Neural crest cell (in vitro differentiated cells): ENCODE measurements around the gene BIK. TPM values are rescaled to one million over a fixed set of nuclear protein-coding genes. Genes with fewer than 3 reads are reported as not detected.
"Not testable (repeated sequence)": the region's sequence is repeated elsewhere in the genome, so short reads cannot be mapped to it uniquely, and the experiment has no call there.

Experiments used
- DNase-seq: peaks from one replicate; pipeline ENCODE4 v3.0.0; 2021; ENCODE audit warnings: low read depth, mixed read lengths, low spot score
- H3K27ac Mint-ChIP-seq: one replicate; pipeline ENCODE4 v1.8.0; 2021; ENCODE audit warnings: mild to moderate bottlenecking, mixed read lengths; ENCODE audit not compliant: unreplicated experiment
- H3K27me3 Mint-ChIP-seq: 2 replicates; pipeline ENCODE4 v1.8.0; 2021; ENCODE audit warnings: low read depth, mild to moderate bottlenecking, mixed read lengths
- H3K36me3 Mint-ChIP-seq: 2 replicates; pipeline ENCODE4 v1.8.0; 2021; ENCODE audit warnings: low read depth, mild to moderate bottlenecking, mixed read lengths
- H3K4me1 Mint-ChIP-seq: 2 replicates; pipeline ENCODE4 v1.8.0; 2021; ENCODE audit warnings: mixed read lengths
- H3K4me3 Mint-ChIP-seq: one replicate; pipeline ENCODE4 v1.8.0; 2021; ENCODE audit warnings: mild to moderate bottlenecking, mixed read lengths
- H3K9me3 Mint-ChIP-seq: 2 replicates; pipeline ENCODE4 v1.8.0; 2021; ENCODE audit warnings: mixed read lengths
- CTCF ChIP-seq: fragments of 200-600 bp; sonication (generic); conservative IDR thresholded peaks from 2 replicates; pipeline ENCODE4 v1.5.0; 2021; ENCODE audit warnings: antibody characterized with exemption, mild to moderate bottlenecking
- total RNA-seq: library from RNA; stranded (reverse); gene quantifications from 2 replicates; pipeline ENCODE4 v1.2.1, GENCODE V29; 2021

The BIK gene
- total RNA-seq, 1 donor from 2014 or later, result 0.61 TPM

DNA sequence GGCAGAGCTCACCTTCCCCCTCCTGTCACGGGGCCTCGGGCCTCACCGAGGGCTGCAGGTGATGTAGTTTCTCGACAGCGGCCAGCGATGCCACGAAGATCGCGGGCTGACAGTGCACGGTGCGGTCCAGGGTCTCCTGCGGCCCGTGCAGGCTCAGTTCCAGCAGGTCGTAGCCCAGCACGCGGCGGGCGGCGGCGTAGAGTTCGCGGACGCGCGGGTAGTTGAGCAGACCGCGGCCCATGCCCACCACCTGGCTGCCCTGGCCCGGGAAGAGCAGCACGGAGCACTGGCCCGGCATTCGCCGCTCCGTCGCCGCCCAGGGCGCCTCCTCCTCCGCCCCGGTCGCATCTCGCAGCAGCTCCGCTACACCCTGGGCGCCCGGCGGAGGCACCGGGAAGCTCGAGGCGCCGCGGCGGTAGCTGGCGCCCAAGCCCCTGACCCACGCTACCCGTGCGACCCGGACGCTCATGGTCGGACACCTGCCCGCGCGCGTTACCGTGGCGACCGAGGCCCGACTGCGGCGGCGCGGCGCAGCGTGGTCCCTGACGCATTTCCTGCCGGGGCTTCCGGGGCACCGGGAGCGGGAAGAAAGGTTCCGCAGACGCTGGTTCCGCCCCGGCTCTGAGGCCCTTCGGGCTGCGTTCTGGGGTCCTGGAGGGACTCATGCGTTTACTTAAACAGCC lies 32.5 kb downstream of the BIK start, which contains the start of gene MCAT:
Gene MCAT, minus strand, starts transcription at position 519 of the 683 bp plus-strand sequence. Its CDS starts 50 bp downstream, at position 469.
- Mint-ChIP-seq H3K27me3 (peaks cover 5% of the 10 kb centered on the region), H3K9me3 (no peaks in the 10 kb centered on the region), H3K4me3 (peak within 1 kb of the TSS; percentile 85), H3K36me3 (peaks cover 4% of the 10 kb centered on the region), H3K4me1 (peaks cover 22% of the 10 kb centered on the region), H3K27ac (peak within 1 kb of the TSS; percentile 98)
- DNase-seq, result peak; percentile 65
- no peak for TF ChIP-seq CTCF

GRCh38 chr22:43144949-43145348 lies 34.4 kb downstream of the BIK start:
- DNase-seq, result no peak
- Mint-ChIP-seq H3K4me3 (peak overlapping the region; percentile 72), H3K27me3 (peaks cover 7% of the 10 kb centered on the region), H3K27ac (no peak overlapping the region), H3K4me1 (peaks cover 22% of the 10 kb centered on the region), H3K9me3 (no peaks in the 10 kb centered on the region), H3K36me3 (peaks cover 4% of the 10 kb centered on the region)
- TF ChIP-seq CTCF, result no peak

- H3K4me1 Mint-ChIP-seq, result peaks cover 22% of the 10 kb centered on the region
- not testable (repeated sequence) for H3K27me3 Mint-ChIP-seq, H3K4me3 Mint-ChIP-seq, H3K36me3 Mint-ChIP-seq, DNase-seq, H3K9me3 Mint-ChIP-seq, H3K27ac Mint-ChIP-seq
Observed at GRCh38 chr22:43145371-43145770, 34.8 kb downstream of the BIK start.

GRCh38 chr22:43146332-43146731 lies 35.8 kb downstream of the BIK start:
- not testable (repeated sequence) for H3K9me3 Mint-ChIP-seq, H3K27ac Mint-ChIP-seq, H3K36me3 Mint-ChIP-seq, DNase-seq, H3K4me3 Mint-ChIP-seq
- Mint-ChIP-seq H3K27me3 (peaks cover 10% of the 10 kb centered on the region), H3K4me1 (peaks cover 19% of the 10 kb centered on the region)

GRCh38 chr22:43147821-43148220 lies 37.3 kb downstream of the BIK start:
- no peak for TF ChIP-seq CTCF
- DNase-seq, result no peak

DNA sequence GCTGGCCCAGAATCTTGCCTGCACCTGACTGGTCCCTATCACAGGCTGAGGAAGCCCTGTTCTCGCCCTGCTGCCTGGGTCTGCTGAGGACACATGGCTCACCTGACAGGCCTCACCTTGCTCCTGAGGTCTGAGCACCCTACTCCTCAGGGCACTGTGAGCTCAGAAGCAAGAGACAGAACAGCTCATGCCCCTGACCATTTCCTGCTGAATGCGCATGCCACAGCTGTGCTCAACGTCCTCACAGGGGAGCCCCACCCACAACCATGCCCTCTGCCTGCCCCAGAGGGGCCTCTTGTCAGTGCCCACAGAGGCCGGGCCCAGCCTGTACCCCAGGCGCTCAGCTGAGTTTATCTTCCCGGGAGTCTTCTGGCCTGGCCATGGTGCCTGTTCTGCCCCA lies 38.0 kb downstream of the BIK start:
- Mint-ChIP-seq H3K4me1 (peaks cover 15% of the 10 kb centered on the region), H3K4me3 (no peak overlapping the region), H3K27ac (no peak overlapping the region), H3K9me3 (no peaks in the 10 kb centered on the region), H3K27me3 (peaks cover 19% of the 10 kb centered on the region), H3K36me3 (no peaks in the 10 kb centered on the region)
- no peak for DNase-seq
- TF ChIP-seq CTCF, result no peak

More at GRCh38 chr22:43147821-43148220, 37.3 kb downstream of the BIK start:
- Mint-ChIP-seq H3K36me3 (no peaks in the 10 kb centered on the region), H3K27ac (no peak overlapping the region), H3K4me1 (peaks cover 14% of the 10 kb centered on the region), H3K27me3 (peaks cover 16% of the 10 kb centered on the region), H3K4me3 (peak overlapping the region; percentile 42), H3K9me3 (no peaks in the 10 kb centered on the region)
